DMS153 treated with DMSO at 0.1 percent for 48 hours (cell line): ENCODE measurements around the gene GRB10.
"Not testable (repeated sequence)": the region's sequence is repeated elsewhere in the genome, so short reads cannot be mapped to it uniquely, and the experiment has no call there.

Experiments
- DNase-seq: peaks from one replicate; lab custom pipeline; 2025; ENCODE audit not compliant: unreplicated experiment; lab: John Stamatoyannopoulos, UW

The GRB10 gene

DNA sequence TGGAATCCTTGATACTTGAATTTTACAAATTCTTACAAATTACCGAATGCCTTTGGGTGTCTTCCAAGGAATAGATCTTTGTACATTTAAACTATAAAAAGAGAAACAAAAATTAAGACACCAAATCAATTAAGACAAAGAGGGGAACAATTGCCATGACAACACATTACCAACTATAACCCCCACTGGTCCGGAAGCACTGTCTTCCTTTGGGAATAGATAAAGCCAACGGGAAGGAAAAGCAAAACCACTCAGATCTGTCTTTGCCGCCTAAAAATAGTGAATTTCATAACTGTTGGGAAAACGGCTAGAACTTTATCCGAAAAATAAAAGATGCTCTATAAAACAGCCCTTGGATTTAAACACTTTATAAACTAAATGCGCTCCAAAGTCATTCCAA is 37.4 kb downstream of the GRB10 start:
- no peak for DNase-seq

DNA sequence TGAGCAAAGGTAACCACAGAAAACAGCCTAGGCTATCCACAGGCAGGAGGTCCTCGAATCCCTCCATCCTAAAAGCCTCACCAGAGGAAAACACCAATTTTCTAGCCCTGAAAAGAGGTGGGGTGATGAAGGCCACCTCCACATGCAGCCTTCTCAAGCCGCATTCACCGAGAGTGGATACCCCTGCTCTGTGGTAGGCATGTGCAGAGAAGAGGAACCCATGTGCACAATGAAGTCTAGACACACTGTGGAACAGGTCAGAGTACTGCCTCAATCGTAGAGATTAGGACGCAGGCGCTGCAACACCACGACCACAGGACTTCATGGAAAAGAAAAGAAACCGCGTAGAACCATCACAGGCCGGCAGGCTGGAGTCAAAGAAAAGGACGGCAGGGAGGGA is 38.8 kb downstream of the GRB10 start:
- no peak for DNase-seq

DNA sequence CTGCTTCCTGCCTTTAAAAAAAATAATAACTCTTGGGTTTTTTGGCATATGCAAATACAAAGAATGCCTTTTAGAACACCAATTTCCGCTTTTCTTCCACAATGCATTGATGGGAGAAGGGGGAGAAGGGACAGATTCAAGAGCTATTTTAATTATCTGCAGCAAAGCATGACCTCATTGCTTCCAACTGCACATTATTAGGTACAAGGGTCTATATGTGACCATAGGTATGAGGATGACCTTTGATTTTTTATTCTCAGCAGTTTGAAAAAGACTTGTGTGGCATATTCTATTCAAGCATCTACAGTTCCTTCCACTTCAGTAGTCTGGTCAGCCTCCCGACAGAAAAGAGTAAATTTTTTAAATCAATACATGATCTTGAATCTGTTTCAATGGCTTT is 39.7 kb downstream of the GRB10 start:
- no peak for DNase-seq

DNA sequence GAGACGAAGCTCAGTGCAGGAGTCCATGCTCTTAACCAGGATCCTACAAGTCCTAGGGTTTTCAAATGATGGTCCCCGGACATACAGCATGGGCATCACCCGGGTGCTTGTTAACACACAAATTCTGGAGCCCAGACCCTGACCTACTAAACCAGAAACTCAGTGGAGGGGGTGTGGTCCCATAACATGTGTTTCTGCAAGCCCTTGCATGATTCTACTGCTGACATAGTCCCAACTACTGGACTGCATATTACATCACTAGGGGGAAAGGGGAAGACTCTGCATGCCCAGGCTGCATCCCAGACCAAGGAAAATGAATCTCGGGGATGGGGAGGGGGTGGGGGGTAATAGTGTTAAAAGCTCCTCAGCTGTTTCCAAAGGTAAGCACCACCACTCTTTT is 40.3 kb downstream of the GRB10 start:
- no peak for DNase-seq

DNA sequence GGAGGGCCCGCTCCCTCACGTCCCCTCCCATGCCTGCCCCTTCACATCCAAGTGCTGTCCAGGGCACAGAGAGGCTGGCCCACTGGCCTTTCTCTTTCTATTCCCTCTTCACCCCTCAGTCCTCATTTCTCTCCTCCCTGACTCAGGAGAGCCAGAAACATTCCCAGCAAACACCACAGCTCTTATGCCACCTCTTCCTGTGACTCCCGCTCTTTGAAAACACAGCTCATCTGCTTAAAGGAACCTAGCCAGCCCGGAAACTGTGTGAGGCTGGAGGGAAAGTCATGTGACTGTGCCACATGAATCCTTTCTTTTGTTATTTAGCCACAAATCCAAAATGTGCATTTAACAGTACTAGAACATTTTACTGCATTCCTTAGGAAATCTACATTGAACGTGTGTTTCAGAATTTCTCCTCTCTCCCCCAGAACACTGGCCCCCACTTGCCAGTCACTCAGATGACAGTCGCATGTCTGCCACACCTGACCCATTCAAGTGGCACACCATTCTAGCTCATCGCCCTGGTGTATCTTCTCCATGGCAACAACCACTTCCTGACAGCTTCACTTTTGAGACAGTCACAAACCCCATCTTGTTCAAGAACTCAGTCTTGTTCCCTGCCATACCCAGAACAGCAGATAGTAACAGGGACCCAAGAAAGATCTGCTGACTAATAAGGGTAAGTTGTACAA is 42.8 kb downstream of the GRB10 start:
- peak; percentile 86 for DNase-seq

DNA sequence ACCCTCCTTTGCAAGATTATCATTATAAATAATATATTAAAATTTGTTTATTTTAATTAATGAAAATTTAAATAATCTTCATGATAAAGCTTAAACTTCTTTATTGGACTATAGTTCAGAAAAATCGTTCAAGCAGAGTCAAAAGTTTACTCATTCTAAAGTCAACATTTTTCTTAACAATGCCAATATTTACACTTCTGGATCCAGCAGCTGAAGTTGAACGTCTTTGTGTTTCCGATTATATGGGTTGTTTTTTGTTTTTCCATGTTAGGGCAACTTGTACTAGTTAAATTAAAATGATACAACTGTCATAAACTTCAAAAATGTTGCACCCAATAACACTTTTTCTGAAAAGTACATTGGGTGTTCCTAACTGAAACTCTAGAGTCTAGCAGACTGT is 43.8 kb downstream of the GRB10 start:
- no peak for DNase-seq

DNA sequence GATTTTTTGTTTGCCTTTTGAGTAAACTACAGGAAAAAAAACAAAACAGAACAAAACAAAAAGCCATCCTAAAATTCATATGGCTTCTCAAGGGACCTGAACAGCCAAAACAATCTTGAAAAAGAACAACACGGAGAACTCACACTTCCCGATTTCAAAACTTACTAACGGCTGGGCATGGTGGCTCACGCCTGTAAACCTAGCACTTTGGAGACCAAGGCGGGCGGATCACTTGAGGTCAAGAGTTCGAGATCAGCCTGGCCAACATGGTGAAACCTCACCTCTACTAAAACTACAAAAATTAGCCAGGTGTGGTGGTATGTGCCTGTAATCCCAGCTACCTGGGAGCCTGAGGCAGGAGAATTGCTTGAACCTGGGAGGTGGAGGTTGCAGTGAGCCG is 46.9 kb downstream of the GRB10 start:
- DNase-seq, result not testable (repeated sequence)

DNA sequence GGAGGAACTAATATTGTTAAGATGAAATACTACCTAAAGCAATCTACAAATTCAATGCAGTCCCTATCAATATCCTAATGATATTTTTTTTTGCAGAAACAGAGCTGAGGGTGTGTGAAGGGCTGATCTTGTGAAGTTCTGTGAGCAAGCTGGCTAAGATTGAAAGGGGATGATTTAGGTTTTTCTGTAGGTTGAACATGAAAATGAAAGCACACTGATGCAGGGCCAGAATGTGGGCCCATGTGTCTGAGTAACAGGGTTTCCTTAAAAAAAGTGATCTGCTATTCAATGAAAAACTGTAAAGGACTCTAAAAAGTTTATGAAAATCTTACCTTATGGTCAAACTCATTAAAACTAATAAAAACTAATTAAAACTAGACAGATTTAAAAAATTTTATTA is 47.4 kb downstream of the GRB10 start:
- DNase-seq, result no peak

DNA sequence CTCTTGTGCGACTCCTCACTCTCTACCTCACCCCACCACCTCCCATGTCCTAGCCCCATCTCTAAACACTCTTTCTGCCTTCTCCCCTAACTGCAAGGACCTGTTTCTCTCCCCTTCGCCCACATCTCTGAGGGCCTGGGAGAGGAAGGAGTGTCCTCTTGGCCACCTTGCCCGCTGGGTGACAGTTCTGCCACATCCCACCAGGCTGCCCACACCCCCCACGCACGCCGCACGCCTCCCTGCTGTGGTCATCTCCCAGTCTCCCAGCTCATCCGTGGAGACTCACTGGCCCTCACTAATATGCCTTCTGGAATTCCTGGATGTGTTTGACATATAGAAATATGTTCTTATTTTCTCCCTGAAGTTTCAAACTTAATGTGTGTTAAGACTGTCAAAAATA is 48.5 kb downstream of the GRB10 start:
- no peak for DNase-seq

DNA sequence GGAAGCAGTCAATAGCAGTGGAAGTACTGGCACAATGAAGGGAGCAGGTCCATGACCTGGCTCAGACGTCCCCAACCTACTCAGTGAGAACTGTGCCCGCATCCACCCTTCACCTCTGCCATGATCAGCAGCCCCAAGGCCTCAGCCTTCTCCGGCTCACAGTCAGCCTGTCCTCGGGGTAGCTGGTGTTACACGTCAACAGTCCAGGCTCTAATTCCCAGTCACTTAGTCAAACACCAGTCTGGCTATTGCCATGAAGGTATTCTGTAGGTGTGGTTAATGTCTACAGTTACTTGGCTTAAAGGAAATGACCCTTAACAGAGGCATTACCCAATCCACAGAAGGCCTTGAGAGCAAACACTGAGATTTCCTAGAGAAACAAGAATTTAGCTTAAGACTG is 49.1 kb downstream of the GRB10 start:
- DNase-seq, result no peak

DNA sequence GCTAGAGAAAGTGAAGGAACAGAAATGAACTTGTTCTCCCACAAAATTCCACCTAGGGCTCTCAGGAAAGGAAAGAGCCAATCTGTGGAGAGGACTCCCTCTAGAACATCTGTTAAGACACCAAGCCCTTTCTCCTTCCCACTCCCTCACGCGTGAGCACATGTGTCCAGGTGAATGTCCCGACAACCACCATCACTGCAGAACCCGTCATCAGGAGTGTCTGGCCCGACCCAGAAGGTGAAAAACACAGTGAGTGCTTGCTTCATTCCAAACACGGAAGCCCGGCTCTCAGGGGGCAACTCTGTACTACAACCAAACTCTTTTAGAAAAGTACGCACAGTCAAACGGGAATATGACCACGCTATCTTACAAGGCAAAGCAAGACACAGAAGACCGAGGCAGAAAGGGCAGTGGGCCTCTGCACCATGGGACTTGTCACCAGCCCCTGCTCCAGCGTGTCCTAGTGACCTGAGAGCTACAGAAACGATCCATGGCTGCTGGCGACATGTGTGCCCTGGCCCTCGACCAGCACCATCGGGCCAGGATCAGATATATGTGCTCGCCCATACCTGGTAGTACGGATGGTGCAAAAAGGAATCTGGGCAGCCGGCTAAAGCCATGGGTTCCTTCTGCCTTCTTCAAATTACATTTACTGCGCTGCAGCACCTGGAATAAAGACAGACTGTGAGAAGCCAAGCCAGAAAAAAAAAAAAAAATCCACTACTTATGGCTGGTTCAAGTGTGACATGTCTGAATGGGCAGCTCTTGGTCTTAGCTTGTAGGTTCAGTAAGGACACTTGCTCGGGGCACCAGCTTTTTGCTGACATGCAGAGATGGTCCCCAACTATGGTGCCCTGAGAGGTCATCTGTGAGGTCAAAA is 50.8 kb downstream of the GRB10 start:
- no peak for DNase-seq

DNA sequence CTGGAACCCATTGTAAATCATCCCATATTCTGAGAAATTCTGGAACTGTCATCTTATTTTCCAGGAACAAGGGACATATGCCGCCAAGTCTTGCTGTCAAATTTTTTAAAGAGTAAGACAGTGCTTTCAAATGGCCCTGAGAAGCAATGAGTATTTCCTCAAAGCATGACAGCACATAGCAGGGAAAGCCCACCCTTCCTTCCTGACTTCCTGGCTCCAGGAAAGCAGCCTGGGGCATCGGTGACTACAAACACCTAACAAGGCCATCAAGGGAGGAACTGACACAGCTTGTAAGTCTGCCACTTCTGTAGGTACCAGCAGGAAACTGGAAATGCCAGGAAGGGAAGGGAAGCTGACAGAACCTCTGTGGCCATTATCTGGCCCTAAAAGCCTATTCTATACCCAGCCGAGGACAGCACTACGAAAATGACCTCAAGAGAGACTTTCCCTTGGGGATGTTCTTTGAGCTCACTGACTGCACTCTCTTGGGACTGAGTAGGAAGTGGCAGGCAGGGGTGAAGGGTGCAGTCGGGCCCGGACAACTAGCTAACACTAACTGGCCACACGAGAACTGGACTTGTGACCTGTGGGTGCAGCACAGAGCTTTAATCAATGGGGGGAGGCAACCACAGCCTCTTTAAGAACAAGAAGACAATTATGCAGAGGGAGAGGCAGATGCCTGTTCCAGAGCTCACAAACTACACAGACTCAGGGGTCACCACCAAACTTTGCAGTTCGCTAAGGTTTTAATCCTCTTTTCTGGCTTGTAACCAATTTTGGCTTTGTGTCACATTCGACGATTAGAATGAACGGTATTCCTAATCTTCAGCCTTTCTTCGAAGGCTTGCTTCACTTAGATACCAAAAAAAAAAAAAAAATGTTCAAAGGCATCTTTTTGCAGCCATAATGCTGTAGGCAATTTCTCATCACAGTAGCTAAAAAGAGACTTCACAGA is 52.0 kb downstream of the GRB10 start:
- no peak for DNase-seq

DNA sequence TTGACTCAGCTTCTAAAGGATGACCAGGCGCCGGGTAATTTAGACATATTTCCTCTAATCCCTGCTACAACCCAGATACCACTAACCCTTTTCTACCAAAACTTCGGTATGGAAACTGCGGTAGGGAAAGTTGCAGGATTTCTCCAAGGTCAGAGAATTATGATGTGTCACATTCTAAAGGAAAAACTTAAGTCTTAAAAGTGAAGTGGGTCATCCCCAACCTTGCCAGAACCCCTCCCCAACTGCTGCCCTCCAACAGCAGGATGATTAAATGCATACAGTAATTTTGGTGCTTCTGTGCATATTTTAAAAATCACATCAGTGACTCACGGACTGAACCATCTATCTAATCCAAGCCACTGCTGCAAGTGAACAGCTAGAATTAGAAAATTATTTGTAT is 52.7 kb downstream of the GRB10 start:
- DNase-seq, result no peak

DNA sequence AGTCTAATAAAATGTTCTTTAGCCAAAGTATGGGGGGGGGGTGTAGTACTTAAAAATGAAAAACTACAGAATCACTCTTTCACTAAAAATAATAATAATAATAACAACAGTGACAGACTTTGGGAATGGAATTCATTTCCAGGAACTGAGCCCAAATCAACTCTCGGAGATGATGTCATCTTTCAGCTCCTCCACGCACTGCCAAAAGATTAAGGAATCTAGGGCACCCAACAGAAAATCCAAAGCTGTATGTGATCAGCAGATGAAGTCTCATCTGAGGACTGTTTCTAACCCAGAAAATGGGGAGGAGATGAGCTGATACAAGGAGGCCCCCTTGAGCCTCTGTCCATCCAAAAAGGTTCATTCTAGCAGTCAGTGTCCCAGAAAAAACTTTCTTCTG is 54.5 kb downstream of the GRB10 start:
- no peak for DNase-seq

DNA sequence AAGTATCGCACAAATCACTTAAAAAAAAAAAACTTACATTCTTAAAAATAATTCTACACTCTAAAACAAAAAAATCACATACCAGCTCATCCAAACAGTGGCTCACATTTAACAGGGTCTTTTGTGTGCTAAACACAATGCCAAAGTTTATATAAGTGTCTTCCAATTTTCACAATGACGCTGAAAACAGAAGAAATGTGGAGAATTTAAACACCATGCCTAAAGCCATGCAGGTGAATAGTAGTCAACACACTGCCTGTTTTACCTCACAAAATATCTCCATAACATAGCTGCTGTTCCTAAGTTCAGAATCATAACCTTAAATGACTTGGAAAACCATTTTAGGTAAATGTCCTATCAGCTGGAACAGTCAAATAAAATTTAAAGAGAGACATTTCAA is 55.0 kb downstream of the GRB10 start:
- DNase-seq, result no peak

DNA sequence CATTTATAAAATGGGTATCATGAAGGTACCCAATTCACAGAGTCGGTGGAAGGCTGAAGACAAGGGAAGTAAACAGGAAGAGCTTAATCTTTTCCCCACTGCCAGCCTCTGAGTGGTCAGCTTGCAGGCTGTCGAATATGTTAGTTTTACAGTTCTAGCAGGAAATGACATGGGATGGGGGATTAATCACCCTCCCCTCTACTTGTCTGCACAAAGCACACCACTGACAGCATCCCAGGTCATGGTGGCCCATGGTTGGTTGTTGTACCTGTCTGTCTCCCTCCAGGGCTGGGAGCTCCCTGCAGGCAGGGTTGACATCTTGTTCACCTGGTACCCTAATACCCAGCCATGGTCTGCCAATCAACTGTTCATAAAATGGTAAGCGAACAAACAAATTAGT is 55.6 kb downstream of the GRB10 start:
- no peak for DNase-seq

DNA sequence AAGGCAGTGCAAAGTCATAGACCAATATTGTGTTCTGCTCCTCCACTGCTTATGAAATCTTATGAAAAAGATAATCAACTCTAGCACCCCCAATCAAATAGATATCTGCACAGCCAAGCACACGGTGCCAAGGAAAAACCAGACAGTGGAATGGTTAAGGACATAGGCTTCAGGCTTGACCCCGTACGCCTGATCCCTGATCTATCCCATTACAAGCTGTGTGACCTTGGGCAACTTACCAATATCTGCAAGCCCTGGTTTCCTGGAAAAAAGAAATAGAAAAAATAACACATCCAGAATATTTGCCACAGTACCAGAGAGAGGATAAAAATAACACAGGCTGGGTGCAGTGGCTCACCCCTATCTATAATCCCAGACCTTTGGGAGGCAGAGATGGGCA is 56.9 kb downstream of the GRB10 start:
- no peak for DNase-seq

DNA sequence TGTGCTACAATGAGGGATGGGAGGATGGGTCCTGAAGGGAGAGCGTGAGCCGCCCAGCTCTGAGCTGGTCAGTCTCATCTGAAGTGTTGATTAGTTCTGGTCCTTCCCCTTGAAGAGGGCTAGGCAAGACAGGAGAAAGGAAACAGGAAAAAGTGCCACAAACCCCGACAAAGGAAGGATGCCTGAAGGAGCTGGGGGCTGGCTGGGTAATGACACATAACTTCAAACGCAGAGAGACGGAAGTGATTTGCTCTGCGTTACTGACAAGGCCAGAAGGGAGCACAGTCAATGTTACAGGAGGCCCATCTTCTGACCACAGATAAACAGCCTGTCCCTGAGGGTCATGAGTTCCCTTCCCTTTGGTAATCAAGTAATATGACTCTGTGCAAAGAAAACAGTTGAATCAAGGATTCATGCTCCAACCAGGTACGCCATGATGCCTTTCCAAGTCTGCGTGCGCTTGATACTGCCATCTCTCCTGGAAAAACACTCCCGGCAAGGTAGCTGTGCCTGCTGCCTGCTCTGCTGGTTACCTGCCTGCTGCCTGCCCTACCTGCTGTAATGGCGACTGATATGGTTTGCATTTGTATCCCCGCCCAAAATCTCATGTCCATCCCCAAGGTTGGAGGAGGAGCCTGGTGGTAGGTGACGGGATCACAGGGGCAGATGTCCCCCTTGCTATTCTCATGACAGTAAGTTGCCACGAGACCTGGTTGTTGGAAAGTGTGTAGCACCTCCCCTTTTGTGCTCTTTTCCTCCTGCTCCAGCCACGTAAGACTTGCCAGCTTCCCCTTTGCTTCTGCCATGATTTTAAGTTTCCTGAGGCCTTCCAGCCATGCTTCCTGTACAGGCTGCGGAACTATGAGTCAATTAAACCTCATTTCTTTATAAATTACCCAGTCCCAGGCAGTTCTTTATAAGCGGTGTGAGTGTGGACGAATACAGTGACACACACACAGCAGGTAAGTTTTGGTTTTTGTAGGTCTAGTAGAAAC is 57.9 kb downstream of the GRB10 start:
- no peak for DNase-seq

DNA sequence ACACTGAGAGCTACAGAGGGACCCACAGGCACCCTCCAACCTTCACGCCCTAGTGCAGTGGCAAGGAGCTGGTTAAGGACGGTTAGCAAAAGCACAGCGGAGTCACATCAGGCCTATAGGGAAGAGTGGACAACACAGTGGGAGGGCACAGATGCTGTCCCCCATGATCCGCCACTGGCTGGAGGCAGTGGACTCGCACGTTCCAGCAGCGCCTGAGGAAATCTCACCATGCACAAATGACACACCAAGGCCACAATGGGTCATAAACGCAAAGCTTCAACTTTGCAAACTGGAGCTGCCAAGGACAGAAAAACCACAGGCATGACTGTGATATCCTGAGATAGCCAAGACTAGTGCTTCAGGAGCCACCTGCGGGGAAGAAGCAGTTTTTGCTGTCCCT is 58.8 kb downstream of the GRB10 start:
- no peak for DNase-seq

DNA sequence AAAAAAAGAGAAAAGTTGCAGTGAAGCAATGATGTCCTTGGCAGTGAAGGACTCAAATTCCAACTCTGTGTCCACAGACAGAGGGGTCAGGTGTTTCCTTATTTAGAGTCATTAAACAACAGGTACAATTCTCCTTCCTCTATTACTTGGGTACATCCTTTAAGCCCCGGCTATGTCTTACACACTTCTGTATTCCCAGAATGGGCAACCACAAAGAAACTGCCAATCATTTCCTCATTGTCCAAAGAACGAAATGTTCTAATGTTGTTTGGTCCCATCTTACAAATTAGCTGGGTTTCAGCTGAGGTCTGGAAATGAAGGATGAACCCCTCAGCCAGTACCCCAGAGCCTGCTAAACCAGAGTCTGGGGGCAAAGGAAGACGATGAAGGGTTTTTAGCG is 59.5 kb downstream of the GRB10 start:
- DNase-seq, result no peak
